LNCAP (cell line): ENCODE measurements around the gene TMEM258.

Experiments
- TF ChIP-seq, protein P1 (sequence below): fragments of 450-650 bp; IDR thresholded peaks from 2 replicates; pipeline ENCODE4 v1.5.1; 2017; ENCODE audit warnings: mild to moderate bottlenecking

Gene TMEM258

DNA sequence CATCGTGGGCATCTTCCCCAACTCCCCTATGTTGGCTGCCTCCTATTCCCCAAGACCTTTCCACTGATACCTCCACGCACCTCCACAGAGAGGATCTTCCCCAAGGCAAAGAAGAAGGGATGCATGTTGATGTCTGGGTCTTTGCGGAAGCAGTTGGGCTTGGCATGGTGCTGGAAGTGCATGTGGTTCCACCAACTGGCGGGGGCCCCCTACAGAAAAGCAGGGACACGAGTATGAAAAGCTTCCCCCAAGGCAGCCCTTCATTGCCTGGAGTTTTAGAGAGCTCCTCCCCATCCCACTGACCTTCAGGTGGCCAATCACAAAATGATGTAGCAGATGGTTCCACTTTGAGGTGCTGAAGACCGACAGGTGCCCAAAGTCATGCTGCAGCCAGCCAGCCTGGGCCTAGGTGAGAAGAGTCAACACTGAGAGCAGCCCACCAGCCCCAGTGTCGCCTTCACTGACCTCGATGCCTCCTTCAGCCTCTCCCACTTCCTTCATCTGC lies 18.3 kb upstream of the TMEM258 start:
- TF ChIP-seq, protein P1, sequence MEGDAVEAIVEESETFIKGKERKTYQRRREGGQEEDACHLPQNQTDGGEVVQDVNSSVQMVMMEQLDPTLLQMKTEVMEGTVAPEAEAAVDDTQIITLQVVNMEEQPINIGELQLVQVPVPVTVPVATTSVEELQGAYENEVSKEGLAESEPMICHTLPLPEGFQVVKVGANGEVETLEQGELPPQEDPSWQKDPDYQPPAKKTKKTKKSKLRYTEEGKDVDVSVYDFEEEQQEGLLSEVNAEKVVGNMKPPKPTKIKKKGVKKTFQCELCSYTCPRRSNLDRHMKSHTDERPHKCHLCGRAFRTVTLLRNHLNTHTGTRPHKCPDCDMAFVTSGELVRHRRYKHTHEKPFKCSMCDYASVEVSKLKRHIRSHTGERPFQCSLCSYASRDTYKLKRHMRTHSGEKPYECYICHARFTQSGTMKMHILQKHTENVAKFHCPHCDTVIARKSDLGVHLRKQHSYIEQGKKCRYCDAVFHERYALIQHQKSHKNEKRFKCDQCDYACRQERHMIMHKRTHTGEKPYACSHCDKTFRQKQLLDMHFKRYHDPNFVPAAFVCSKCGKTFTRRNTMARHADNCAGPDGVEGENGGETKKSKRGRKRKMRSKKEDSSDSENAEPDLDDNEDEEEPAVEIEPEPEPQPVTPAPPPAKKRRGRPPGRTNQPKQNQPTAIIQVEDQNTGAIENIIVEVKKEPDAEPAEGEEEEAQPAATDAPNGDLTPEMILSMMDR: no peak

DNA sequence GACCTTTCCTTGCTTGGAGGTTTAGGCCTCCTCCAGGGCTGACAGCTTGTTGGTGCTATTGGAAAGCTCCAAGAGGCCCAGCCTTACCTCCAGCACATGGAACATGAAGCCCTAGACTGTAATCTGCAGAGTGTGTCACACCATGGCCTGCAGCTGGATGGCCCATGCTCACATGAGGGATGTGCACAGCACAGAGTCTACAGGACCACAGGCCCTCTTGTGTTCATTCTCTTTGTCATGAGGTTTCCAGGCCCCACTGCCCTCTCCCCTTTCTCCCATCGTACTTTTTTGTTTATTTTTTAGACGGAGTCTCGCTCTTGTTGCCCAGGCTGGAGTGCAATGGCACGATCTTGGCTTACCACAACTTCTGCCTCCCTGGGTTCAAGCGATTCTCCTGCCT lies 14.4 kb upstream of the TMEM258 start:
- TF ChIP-seq, protein P1: no peak

DNA sequence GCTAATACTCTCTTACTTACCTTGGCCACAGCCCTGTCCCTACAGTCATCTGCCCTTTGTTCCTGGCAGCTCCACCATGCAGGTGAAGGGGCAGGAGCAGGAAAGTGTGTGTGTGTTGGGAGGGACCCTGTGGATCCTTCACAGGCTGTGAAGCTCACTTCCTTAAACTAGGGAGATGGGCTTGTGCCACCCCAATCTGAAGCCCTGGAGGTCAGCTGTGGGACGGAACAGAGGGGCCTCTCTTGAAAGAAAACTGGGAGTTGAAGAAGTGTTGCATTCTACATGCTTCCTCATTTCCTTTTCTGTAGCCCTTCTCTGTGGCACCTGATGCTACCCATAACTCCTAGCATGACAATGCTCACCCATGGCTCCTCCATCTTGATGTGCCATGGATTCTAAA lies 12.7 kb upstream of the TMEM258 start:
- TF ChIP-seq, protein P1: no peak

DNA sequence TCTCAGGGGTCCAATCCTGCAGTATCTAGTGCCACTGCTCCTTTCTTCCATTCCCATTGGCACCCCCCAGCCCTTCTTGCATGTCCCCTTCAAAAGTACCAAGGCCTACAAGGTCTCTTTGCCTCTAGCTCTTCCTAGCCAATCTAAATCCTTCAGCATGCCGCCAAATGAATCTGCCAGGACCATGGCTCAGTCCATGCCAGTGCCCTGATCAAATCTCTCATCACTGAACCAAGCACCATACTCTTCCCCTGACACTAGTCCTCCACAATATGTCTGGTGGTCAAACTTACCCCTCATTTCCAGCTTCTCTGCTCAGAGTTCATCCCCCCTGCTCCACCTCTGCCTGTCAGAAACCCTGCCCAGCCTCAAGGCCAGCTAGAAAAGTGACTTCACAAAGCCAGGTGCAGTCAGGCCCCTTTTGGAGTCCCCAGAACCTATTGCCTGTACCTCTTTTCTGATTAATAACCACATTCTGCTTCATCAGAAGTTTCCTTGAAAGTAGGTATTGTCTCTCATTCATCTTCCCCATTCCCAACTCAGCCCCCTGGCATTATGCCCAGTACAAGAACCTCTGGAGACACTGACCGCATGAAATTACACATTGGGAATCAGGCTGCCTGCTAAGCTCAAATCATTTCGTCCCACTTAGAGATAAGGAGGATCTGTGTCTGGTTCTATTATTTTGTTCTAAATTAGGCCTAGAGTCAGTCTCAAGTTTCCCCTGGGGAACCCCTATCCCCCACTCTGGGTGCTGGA lies 11.7 kb upstream of the TMEM258 start:
- TF ChIP-seq, protein P1: no peak

- TF ChIP-seq, protein P1: no peak
Measured at GRCh38 chr11:61802605-61803004, 10.2 kb upstream of the TMEM258 start.

- TF ChIP-seq, protein P1: no peak
Measured at GRCh38 chr11:61800331-61801281, 8.2 kb upstream of the TMEM258 start.

DNA sequence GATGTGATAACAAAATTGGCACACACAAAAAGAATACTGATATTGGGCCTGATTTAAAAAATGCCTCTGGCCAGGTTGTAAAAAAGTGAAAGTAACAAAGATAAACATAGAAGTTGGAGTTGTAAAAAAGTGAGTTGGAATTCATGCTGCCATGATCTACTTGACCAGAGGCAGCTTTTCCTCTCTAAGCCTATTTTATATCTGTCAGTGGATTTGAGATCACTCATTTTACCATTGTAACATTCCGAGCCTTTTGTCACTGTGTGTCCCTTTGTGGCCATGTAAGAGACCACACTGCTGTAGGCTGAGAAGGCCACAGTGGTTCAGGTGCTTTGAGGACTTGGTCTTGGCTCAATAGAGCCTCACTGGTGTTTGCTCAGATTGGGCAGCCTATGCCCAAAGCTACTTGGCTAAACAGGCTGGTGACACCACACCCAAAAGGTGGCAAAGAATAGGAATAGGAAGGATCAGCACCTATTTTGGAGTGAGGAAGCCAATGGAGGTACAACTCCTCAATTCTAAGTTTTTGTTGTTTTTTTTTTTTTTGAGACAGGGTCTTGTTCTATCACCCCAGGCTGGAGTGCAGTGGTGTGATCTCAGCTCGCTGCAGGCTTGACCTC lies 7.4 kb upstream of the TMEM258 start:
- TF ChIP-seq, protein P1: no peak
